OCI-LY1 (cell line): ENCODE results near the gene POLR3H.

ENCODE experiments used
- CTCF ChIP-seq: fragments of 200-600 bp; sonication (generic), shearing (Covaris generic); IDR thresholded peaks from 2 replicates; pipeline ENCODE4 v1.5.1; 2017; ENCODE audit warnings: mild to moderate bottlenecking, antibody characterized with exemption, low read length, moderate library complexity, mixed read lengths
- EZH2 ChIP-seq: fragments of 200-600 bp; sonication (generic), shearing (Covaris generic); IDR thresholded peaks from 2 replicates; pipeline ENCODE4 v1.8.0; 2017; ENCODE audit warnings: borderline replicate concordance, mixed run types, mild to moderate bottlenecking, antibody characterized with exemption, low read length, moderate library complexity, mixed read lengths

- no peak for TF ChIP-seq CTCF
- TF ChIP-seq EZH2: no peak
Observed at GRCh38 chr22:41579297-41579996, 35.2 kb upstream of the POLR3H start.
